Hippocampal formation (tissue), 2 donors: ENCODE results near the gene WIPI1.

Source experiments
- DNase-seq, 2 donors: peaks; one replicate each; lab custom pipeline; 2025; lab: John Stamatoyannopoulos, UW

Gene WIPI1

GRCh38 chr17:68460715-68461114 lies 3.4 kb upstream of the WIPI1 start:
- DNase-seq: no peak

- DNase-seq: no peak
Measured at GRCh38 chr17:68460146-68460545, 2.9 kb upstream of the WIPI1 start.

- DNase-seq: no peak
Measured at GRCh38 chr17:68459037-68459639, 1.8 kb upstream of the WIPI1 start.

GRCh38 chr17:68458260-68459036 lies 1.2 kb upstream of the WIPI1 start:
- no peak for DNase-seq

- DNase-seq: peak; percentile 99 to 100
Measured at GRCh38 chr17:68457539-68458259, 403 bp upstream of the WIPI1 start.

GRCh38 chr17:68456339-68457167 lies 743 bp downstream of the WIPI1 start:
- peak; percentile 60 to 65 for DNase-seq

GRCh38 chr17:68455901-68456338 lies 1.4 kb downstream of the WIPI1 start:
- no peak for DNase-seq

- no peak for DNase-seq
Measured at GRCh38 chr17:68453991-68454665, 3.2 kb downstream of the WIPI1 start.

GRCh38 chr17:68452724-68453290 lies 4.5 kb downstream of the WIPI1 start:
- DNase-seq: no peak

GRCh38 chr17:68451670-68452354 lies 5.5 kb downstream of the WIPI1 start:
- no peak for DNase-seq

GRCh38 chr17:68450801-68451200 lies 6.5 kb downstream of the WIPI1 start:
- DNase-seq: no peak

GRCh38 chr17:68450391-68450790 lies 6.9 kb downstream of the WIPI1 start:
- no peak for DNase-seq

- no peak for DNase-seq
Measured at GRCh38 chr17:68449021-68449739, 8.1 kb downstream of the WIPI1 start.

- DNase-seq: no peak
Measured at GRCh38 chr17:68446626-68447041, 10.7 kb downstream of the WIPI1 start.

GRCh38 chr17:68445671-68446070 lies 11.6 kb downstream of the WIPI1 start:
- DNase-seq: no peak

- DNase-seq: no peak
Measured at GRCh38 chr17:68443972-68444464, 13.3 kb downstream of the WIPI1 start.

- DNase-seq: peak in 1 of 2 donors; percentile 12
Measured at GRCh38 chr17:68441070-68441770, 16.1 kb downstream of the WIPI1 start.

- no peak for DNase-seq
Measured at GRCh38 chr17:68440526-68440925, 16.8 kb downstream of the WIPI1 start.
